DOHH2 (cell line): ENCODE data around the gene TNFSF8.

Source experiments
- CTCF ChIP-seq: fragments of 200-600 bp; sonication (generic); IDR thresholded peaks from one replicate; pipeline ENCODE4 v1.5.1; 2014; ENCODE audit warnings: antibody characterized with exemption, mild to moderate bottlenecking, low read depth, low read length; ENCODE audit not compliant: poor library complexity, severe bottlenecking
- EZH2phosphoT487 ChIP-seq: fragments of 200-600 bp; sonication (generic); IDR thresholded peaks from 2 replicates; pipeline ENCODE4 v1.6.1; 2017; ENCODE audit warnings: borderline replicate concordance, mild to moderate bottlenecking, antibody characterized with exemption, low read length, moderate library complexity, mixed read lengths

GRCh38 chr9:114861273-114861672 is 69.1 kb downstream of the TNFSF8 start:
- TF ChIP-seq CTCF = no peak
- no peak for TF ChIP-seq EZH2phosphoT487
